HEK293 (cell line): ENCODE measurements around the gene ERRFI1.

Experiments
- CTCF ChIA-PET: fragments of 350-600 bp; formaldehyde crosslinking; extraction: SDS; loops from one replicate; lab custom pipeline; 2021; ENCODE audit warnings: antibody characterized with exemption; lab: Yijun Ruan, JAX
- POLR2A ChIA-PET: fragments of 300-600 bp; formaldehyde crosslinking; extraction: SDS; loops from one replicate; lab custom pipeline; 2020; ENCODE audit warnings: antibody characterized with exemption, inconsistent platforms; lab: Yijun Ruan, JAX
- H3K27ac ChIP-seq: fragments of 200-500 bp; sonication (Bioruptor generic); 2 replicates; pipeline ENCODE4 v1.5.1; 2014; ENCODE audit warnings: low read depth, low read length, control low read depth, inconsistent platforms; ENCODE audit errors: extremely low read depth
- H3K36me3 ChIP-seq, 2 experiments: fragments of 200-500 bp in 1 of 2; sonication (Bioruptor generic) in 1 of 2; 1 replicate in 1 of 2; 2 replicates in 1 of 2; pipeline ENCODE4 v1.5.1; 2014 to 2017; ENCODE audit warnings: inconsistent platforms in 2 of 2, low read length in 2 of 2; ENCODE audit not compliant: control insufficient read depth in 2 of 2, insufficient read depth in 1 of 2
- H3K4me1 ChIP-seq: fragments of 200-500 bp; sonication (Bioruptor generic); 2 replicates; pipeline ENCODE4 v1.5.1; 2014; ENCODE audit warnings: mild to moderate bottlenecking, low read length, inconsistent platforms; ENCODE audit not compliant: control insufficient read depth, insufficient read depth
- H3K4me3 ChIP-seq: 2 replicates; pipeline ENCODE4 v1.5.1; 2011; ENCODE audit warnings: low read depth, mild to moderate bottlenecking, control low read depth, low read length, moderate library complexity
- H3K9me3 ChIP-seq: fragments of 200-500 bp; sonication (Bioruptor generic); 2 replicates; pipeline ENCODE4 v1.5.1; 2014; ENCODE audit warnings: low read depth, low read length, inconsistent platforms; ENCODE audit not compliant: control insufficient read depth, insufficient read depth
- KLF10 ChIP-seq: fragments of 450-650 bp; IDR thresholded peaks from 2 replicates; pipeline ENCODE4 v1.5.1; 2018; ENCODE audit warnings: missing biosample characterization, mild to moderate bottlenecking, missing genetic modification characterization
- OSR2 ChIP-seq: fragments of 450-650 bp; formaldehyde crosslinking; IDR thresholded peaks from 2 replicates; pipeline ENCODE4 v1.5.1; 2016; ENCODE audit warnings: missing biosample characterization, missing genetic modification characterization
- PBX3 ChIP-seq: sonication (generic); formaldehyde crosslinking; IDR thresholded peaks from 2 replicates; pipeline ENCODE4 v1.8.1; 2022; ENCODE audit warnings: mild to moderate bottlenecking, moderate library complexity, missing genetic modification reagents
- PRDM1 ChIP-seq: fragments of 450-650 bp; formaldehyde crosslinking; IDR thresholded peaks from 2 replicates; pipeline ENCODE4; 2016; ENCODE audit warnings: missing biosample characterization, missing genetic modification characterization
- SETDB1 ChIP-seq: IDR thresholded peaks from one replicate; pipeline ENCODE4 v1.6.1; 2017; ENCODE audit warnings: mild to moderate bottlenecking, low read length, moderate library complexity, mixed read lengths; ENCODE audit not compliant: insufficient read length
- ZBTB10 ChIP-seq: fragments of 450-650 bp; formaldehyde crosslinking; IDR thresholded peaks from 2 replicates; pipeline ENCODE4 v1.5.1; 2016; ENCODE audit warnings: missing biosample characterization, missing genetic modification characterization
- ZBTB20 ChIP-seq: fragments of 450-650 bp; formaldehyde crosslinking; IDR thresholded peaks from 2 replicates; pipeline ENCODE4 v1.5.1; 2016; ENCODE audit warnings: missing biosample characterization, missing genetic modification characterization
- ZNF274 ChIP-seq, 2 experiments: fragments of 200-500 bp in 1 of 2; fragments of 450-650 bp in 1 of 2; sonication (Bioruptor generic) in 1 of 2; formaldehyde crosslinking in 1 of 2; IDR thresholded peaks; 2 replicates each; pipeline versions ENCODE4 v1.5.1 to v1.6.1; 2014 to 2016; ENCODE audit warnings: borderline replicate concordance in 1 of 2, inconsistent platforms in 1 of 2, low read length in 1 of 2, missing biosample characterization in 1 of 2, missing genetic modification characterization in 1 of 2
- ZNF335 ChIP-seq: fragments of 450-650 bp; formaldehyde crosslinking; conservative IDR thresholded peaks from 2 replicates; pipeline ENCODE4 v1.5.1; 2016; ENCODE audit warnings: missing biosample characterization, missing genetic modification characterization
- ZNF529 ChIP-seq: fragments of 450-650 bp; formaldehyde crosslinking; IDR thresholded peaks from 2 replicates; pipeline ENCODE4 v1.5.1; 2017; ENCODE audit warnings: missing genetic modification characterization, missing biosample characterization; ENCODE audit not compliant: insufficient replicate concordance
- ZNF558 ChIP-seq: fragments of 450-650 bp; formaldehyde crosslinking; IDR thresholded peaks from 2 replicates; pipeline ENCODE4 v1.5.1; 2016; ENCODE audit warnings: missing biosample characterization, missing genetic modification characterization
- ZNF654 ChIP-seq: fragments of 450-650 bp; formaldehyde crosslinking; IDR thresholded peaks from 2 replicates; pipeline ENCODE4 v1.5.1; 2016; ENCODE audit warnings: low read depth, missing biosample characterization, missing genetic modification characterization
- ZNF701 ChIP-seq: fragments of 450-650 bp; formaldehyde crosslinking; IDR thresholded peaks from 2 replicates; pipeline ENCODE4 v1.5.1; 2016; ENCODE audit warnings: missing biosample characterization, missing genetic modification characterization
- TF ChIP-seq, protein P1 (sequence below): fragments of 450-650 bp; formaldehyde crosslinking; IDR thresholded peaks from 2 replicates; pipeline ENCODE4 v1.5.1; 2016; ENCODE audit warnings: missing biosample characterization, missing genetic modification characterization, borderline replicate concordance
- TF ChIP-seq, protein P2 (sequence below): fragments of 450-650 bp; formaldehyde crosslinking; IDR thresholded peaks from 2 replicates; pipeline ENCODE4 v1.5.1; 2017; ENCODE audit warnings: missing biosample characterization, missing genetic modification characterization
- TF ChIP-seq, protein P3 (sequence below): fragments of 450-650 bp; formaldehyde crosslinking; IDR thresholded peaks from 2 replicates; pipeline ENCODE4 v1.5.1; 2016; ENCODE audit warnings: missing biosample characterization, missing genetic modification characterization

The ERRFI1 gene

GRCh38 chr1:8011923-8012858 is 13.9 kb downstream of the ERRFI1 start:
- no peak overlapping the region for H3K27ac ChIP-seq
- ChIA-PET CTCF (interaction anchor here (0.6 to 10.6 kb wide), 4 partner anchors 28 to 302 kb away, joined by 3 to 169 read pairs (median 10); no protein-coding TSS in a partner anchor), POLR2A (no interaction called here)
- H3K36me3 ChIP-seq, result peaks cover 0 to 51% of the 10 kb centered on the region in 2 experiments; a peak in 2 of 3 replicates
- H3K9me3 ChIP-seq, result no peaks in the 10 kb centered on the region
- peaks cover 21% of the 10 kb centered on the region for H3K4me1 ChIP-seq
- H3K4me3 ChIP-seq, result no peak overlapping the region
- TF ChIP-seq PBX3, result no peak
- no peak for TF ChIP-seq ZNF335 (tag by site-specific recombination)
- TF ChIP-seq ZNF274 (IDR thresholded peaks at IDR 0.05; ENCODE audit: low read length), result no peak
- no peak for TF ChIP-seq ZNF274 (tag by site-specific recombination; IDR thresholded peaks at IDR 0.05; ENCODE audit: borderline replicate concordance)
- no peak for TF ChIP-seq ZNF654
- TF ChIP-seq ZNF558 (tag by site-specific recombination), result no peak
- TF ChIP-seq, protein P1, sequence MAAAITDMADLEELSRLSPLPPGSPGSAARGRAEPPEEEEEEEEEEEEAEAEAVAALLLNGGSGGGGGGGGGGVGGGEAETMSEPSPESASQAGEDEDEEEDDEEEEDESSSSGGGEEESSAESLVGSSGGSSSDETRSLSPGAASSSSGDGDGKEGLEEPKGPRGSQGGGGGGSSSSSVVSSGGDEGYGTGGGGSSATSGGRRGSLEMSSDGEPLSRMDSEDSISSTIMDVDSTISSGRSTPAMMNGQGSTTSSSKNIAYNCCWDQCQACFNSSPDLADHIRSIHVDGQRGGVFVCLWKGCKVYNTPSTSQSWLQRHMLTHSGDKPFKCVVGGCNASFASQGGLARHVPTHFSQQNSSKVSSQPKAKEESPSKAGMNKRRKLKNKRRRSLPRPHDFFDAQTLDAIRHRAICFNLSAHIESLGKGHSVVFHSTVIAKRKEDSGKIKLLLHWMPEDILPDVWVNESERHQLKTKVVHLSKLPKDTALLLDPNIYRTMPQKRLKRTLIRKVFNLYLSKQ, result no peak
- TF ChIP-seq ZBTB20 (tag by site-specific recombination), result no peak
- TF ChIP-seq SETDB1, result no peak
- TF ChIP-seq ZNF701 (tag by site-specific recombination), result no peak
- no peak for TF ChIP-seq ZBTB10 (tag by site-specific recombination)
- no peak for TF ChIP-seq ZNF529 (tag by site-specific recombination)
- TF ChIP-seq, protein P2, sequence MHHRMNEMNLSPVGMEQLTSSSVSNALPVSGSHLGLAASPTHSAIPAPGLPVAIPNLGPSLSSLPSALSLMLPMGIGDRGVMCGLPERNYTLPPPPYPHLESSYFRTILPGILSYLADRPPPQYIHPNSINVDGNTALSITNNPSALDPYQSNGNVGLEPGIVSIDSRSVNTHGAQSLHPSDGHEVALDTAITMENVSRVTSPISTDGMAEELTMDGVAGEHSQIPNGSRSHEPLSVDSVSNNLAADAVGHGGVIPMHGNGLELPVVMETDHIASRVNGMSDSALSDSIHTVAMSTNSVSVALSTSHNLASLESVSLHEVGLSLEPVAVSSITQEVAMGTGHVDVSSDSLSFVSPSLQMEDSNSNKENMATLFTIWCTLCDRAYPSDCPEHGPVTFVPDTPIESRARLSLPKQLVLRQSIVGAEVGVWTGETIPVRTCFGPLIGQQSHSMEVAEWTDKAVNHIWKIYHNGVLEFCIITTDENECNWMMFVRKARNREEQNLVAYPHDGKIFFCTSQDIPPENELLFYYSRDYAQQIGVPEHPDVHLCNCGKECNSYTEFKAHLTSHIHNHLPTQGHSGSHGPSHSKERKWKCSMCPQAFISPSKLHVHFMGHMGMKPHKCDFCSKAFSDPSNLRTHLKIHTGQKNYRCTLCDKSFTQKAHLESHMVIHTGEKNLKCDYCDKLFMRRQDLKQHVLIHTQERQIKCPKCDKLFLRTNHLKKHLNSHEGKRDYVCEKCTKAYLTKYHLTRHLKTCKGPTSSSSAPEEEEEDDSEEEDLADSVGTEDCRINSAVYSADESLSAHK (tag by site-specific recombination), result no peak
- no peak for TF ChIP-seq KLF10 (tag by site-specific recombination)
- no peak for TF ChIP-seq PRDM1 (tag by site-specific recombination)
- TF ChIP-seq, protein P3, sequence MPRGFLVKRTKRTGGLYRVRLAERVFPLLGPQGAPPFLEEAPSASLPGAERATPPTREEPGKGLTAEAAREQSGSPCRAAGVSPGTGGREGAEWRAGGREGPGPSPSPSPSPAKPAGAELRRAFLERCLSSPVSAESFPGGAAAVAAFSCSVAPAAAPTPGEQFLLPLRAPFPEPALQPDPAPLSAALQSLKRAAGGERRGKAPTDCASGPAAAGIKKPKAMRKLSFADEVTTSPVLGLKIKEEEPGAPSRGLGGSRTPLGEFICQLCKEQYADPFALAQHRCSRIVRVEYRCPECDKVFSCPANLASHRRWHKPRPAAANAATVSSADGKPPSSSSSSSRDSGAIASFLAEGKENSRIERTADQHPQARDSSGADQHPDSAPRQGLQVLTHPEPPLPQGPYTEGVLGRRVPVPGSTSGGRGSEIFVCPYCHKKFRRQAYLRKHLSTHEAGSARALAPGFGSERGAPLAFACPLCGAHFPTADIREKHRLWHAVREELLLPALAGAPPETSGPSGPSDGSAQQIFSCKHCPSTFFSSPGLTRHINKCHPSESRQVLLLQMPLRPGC (tag by site-specific recombination), result no peak
- TF ChIP-seq OSR2, result no peak
